Subcutaneous abdominal adipose tissue (tissue), 5 donors: ENCODE results near the gene ABHD17C.
"Not testable (repeated sequence)": the region's sequence is repeated elsewhere in the genome, so short reads cannot be mapped to it uniquely, and the experiment has no call there.

ENCODE experiments used
- H3K27ac ChIP-seq: one replicate; pipeline ENCODE4 v1.7.0; 2013; ENCODE audit warnings: low read depth, mild to moderate bottlenecking, inconsistent platforms, low read length, moderate library complexity
- H3K27me3 ChIP-seq, 5 donors: one replicate each; pipeline ENCODE4 v1.7.0; 2013; ENCODE audit warnings: low read length in 5 of 5, inconsistent platforms in 1 of 5; ENCODE audit not compliant: control insufficient read depth in 5 of 5, insufficient read depth in 4 of 5
- H3K36me3 ChIP-seq, 5 donors: one replicate each; pipeline ENCODE4 v1.7.0; 2013; ENCODE audit warnings: low read length in 5 of 5; ENCODE audit not compliant: control insufficient read depth in 5 of 5, insufficient read depth in 5 of 5
- H3K4me1 ChIP-seq, 5 donors: one replicate each; pipeline ENCODE4 v1.7.0; 2013; ENCODE audit warnings: low read length in 5 of 5, mild to moderate bottlenecking in 3 of 5, moderate library complexity in 1 of 5; ENCODE audit not compliant: control insufficient read depth in 5 of 5, insufficient read depth in 5 of 5
- H3K4me3 ChIP-seq, 5 donors: one replicate each; pipeline ENCODE4 v1.7.0; 2013; ENCODE audit warnings: low read length in 5 of 5, low read depth in 1 of 5
- H3K9ac ChIP-seq, 5 donors: one replicate each; pipeline ENCODE4 v1.7.0; 2013; ENCODE audit warnings: low read length in 5 of 5, mild to moderate bottlenecking in 4 of 5, moderate library complexity in 3 of 5
- H3K9me3 ChIP-seq, 5 donors: one replicate each; pipeline ENCODE4 v1.7.0; 2013; ENCODE audit warnings: low read length in 5 of 5; ENCODE audit not compliant: control insufficient read depth in 5 of 5
- donor health status: healthy.
- donor health status: healthy.
- donor health status: healthy.
- donor health status: healthy.
- donor health status: healthy.

The ABHD17C gene

DNA sequence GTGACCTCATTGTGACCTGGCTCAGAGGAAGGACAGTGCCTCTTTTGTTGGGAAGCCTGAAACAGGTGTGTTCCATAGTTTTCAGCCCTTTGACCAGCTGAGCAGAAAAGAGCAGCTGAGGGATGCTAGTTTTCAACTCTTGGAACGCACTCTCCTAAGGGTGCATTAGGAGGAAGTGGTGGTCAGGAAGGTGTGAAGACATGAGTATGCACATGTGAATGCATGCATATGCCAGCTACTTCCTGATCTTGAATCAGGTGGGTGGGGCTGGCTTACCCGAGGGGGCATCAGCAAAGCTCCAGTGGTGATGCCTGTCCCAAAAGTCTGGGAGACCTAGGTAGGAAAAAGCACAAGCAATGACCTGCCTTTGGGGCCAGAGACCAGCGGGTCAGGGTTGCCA, 60.8 kb downstream of the ABHD17C start:
- no peaks in the 10 kb centered on the region for H3K27me3 ChIP-seq
- H3K27ac ChIP-seq: no peak overlapping the region
- no peak overlapping the region for H3K9ac ChIP-seq
- no peak overlapping the region for H3K4me3 ChIP-seq
- no peaks in the 10 kb centered on the region for H3K9me3 ChIP-seq
- no peaks in the 10 kb centered on the region for H3K4me1 ChIP-seq
- H3K36me3 ChIP-seq: peaks cover 3 to 10% (median 7%) of the 10 kb centered on the region in 5 donors

- H3K36me3 ChIP-seq: peaks cover 3 to 10% (median 7%) of the 10 kb centered on the region in 5 donors
- no peak overlapping the region for H3K9ac ChIP-seq
- H3K27ac ChIP-seq: no peak overlapping the region
- H3K9me3 ChIP-seq: no peaks in the 10 kb centered on the region
- peaks cover 0 to 5% (median 0%) of the 10 kb centered on the region in 5 donors for H3K4me1 ChIP-seq
- no peaks in the 10 kb centered on the region for H3K27me3 ChIP-seq
- H3K4me3 ChIP-seq: no peak overlapping the region
Observed at GRCh38 chr15:80758130-80758745, 63.1 kb downstream of the ABHD17C start.

DNA sequence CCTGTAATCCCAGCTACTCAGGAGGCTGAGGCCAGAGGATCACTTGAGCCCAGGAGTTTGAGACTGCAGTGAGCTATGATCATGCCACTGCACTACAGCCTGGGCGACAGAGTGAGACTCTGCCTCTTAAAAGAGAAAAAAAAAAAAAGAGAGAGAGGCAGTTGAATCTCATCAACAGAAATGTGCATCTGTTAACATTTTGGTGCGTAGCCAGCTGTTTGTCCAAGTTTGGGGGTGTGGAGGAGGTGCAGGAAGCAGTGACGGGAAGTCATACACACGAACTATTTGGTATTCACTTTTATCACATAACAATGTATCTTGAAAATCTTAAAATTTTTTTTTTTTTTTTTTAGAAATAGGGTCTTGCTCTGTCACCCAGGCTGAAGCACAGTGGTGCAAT, 65.8 kb downstream of the ABHD17C start:
- Histone ChIP-seq H3K9me3 (no peaks in the 10 kb centered on the region), H3K9ac (no peak overlapping the region), H3K4me1 (peaks cover 0 to 5% (median 0%) of the 10 kb centered on the region in 5 donors), H3K27ac (no peak overlapping the region), H3K27me3 (no peaks in the 10 kb centered on the region), H3K36me3 (peaks cover 0 to under 1% (median 0%) of the 10 kb centered on the region in 5 donors), H3K4me3 (no peak overlapping the region)

- H3K27me3 ChIP-seq: no peaks in the 10 kb centered on the region
- H3K27ac ChIP-seq: no peak overlapping the region
- no peak overlapping the region for H3K9ac ChIP-seq
- peaks cover 0 to 5% (median 0%) of the 10 kb centered on the region in 5 donors for H3K4me1 ChIP-seq
- H3K4me3 ChIP-seq: no peak overlapping the region
- no peaks in the 10 kb centered on the region for H3K36me3 ChIP-seq
- no peaks in the 10 kb centered on the region for H3K9me3 ChIP-seq
Observed at GRCh38 chr15:80761754-80762153, 66.6 kb downstream of the ABHD17C start.

DNA sequence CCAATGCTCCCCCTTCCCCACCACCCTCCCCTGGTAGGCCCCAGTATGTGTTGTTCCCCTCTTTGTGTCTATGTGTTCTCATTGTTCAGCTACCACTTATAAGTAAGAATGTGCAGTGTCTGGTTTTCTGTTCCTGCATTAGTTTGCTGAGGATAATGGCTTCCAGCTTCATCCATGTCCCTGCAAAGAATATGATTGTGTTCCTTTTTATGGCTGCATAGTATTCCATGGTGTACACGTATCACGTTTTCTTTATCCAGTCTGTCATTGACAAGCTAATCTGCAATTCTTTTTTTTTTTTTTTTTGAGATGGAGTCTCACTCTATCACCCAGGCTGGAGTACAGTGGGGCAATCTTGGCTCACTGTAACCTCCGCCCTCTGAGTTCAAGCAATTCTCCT, 68.1 kb downstream of the ABHD17C start:
- not testable (repeated sequence) for H3K4me3 ChIP-seq, H3K4me1 ChIP-seq, H3K27ac ChIP-seq, H3K9me3 ChIP-seq, H3K9ac ChIP-seq, H3K36me3 ChIP-seq, H3K27me3 ChIP-seq

GRCh38 chr15:80764535-80764934, 69.4 kb downstream of the ABHD17C start:
- no peaks in the 10 kb centered on the region for H3K36me3 ChIP-seq
- H3K27ac ChIP-seq: no peak overlapping the region
- peaks cover 0 to 5% (median 0%) of the 10 kb centered on the region in 5 donors for H3K4me1 ChIP-seq
- H3K4me3 ChIP-seq: no peak overlapping the region
- no peak overlapping the region for H3K9ac ChIP-seq
- no peaks in the 10 kb centered on the region for H3K27me3 ChIP-seq
- H3K9me3 ChIP-seq: no peaks in the 10 kb centered on the region

- H3K4me1 ChIP-seq: peaks cover 0 to 5% (median 0%) of the 10 kb centered on the region in 5 donors
- H3K9me3 ChIP-seq: no peaks in the 10 kb centered on the region
- H3K27ac ChIP-seq: no peak overlapping the region
- no peak overlapping the region for H3K9ac ChIP-seq
- H3K4me3 ChIP-seq: no peak overlapping the region
- H3K36me3 ChIP-seq: no peaks in the 10 kb centered on the region
- no peaks in the 10 kb centered on the region for H3K27me3 ChIP-seq
Observed at GRCh38 chr15:80766275-80766674, 71.2 kb downstream of the ABHD17C start.

DNA sequence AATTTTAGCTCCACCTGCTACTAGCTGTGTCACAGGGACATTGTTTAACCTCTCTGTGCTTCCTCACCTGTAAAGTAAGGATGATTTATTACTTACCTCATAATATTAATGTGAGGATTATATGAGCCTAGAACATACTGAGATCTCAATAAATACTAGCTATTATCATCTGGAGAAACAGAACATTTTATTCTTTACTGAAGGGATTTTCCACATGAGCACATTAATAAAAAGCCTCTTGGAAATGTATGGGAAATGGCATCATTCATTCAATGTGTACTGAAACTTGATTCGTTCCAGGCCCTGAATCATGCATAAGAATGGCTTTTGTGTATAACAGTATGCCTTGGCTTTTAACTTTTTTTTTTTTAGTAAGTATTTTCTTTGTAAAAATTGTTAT, 73.0 kb downstream of the ABHD17C start:
- no peak overlapping the region for H3K9ac ChIP-seq
- no peaks in the 10 kb centered on the region for H3K4me1 ChIP-seq
- H3K27me3 ChIP-seq: no peaks in the 10 kb centered on the region
- H3K27ac ChIP-seq: no peak overlapping the region
- H3K36me3 ChIP-seq: no peaks in the 10 kb centered on the region
- no peak overlapping the region for H3K4me3 ChIP-seq
- H3K9me3 ChIP-seq: no peaks in the 10 kb centered on the region

DNA sequence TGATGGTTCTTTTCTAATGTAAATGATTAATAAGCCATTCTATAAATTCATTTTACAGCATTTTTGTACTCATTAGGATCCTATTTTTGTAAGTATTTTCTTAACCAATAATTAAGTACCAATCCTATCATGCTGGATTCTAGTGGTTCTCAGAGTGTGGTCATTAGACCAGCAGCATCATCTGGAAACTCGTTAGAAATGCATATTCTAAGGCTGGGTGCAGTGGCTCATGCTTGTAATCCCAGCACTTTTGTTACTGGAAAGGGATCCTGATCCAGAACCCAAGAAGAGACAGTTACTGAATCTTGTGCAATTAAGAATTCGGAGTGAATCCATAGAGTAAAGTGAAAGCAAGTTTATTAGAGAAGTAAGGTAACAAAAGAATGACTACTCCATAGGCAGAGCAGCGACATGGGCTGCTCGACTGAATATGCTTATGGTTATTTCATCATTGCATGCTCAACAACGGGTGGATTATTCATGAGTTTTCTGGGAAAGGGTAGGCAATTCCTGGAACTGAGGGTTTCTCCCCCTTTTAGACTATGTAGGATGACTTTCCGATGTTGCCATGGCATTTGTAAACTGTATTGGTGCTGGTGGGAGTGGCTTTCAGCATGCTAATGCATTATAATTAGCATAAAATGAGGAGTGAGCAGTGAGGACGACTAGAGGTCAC, 74.2 kb downstream of the ABHD17C start:
- Histone ChIP-seq H3K9me3 (no peaks in the 10 kb centered on the region), H3K4me1 (no peaks in the 10 kb centered on the region), H3K27ac (no peak overlapping the region)

DNA sequence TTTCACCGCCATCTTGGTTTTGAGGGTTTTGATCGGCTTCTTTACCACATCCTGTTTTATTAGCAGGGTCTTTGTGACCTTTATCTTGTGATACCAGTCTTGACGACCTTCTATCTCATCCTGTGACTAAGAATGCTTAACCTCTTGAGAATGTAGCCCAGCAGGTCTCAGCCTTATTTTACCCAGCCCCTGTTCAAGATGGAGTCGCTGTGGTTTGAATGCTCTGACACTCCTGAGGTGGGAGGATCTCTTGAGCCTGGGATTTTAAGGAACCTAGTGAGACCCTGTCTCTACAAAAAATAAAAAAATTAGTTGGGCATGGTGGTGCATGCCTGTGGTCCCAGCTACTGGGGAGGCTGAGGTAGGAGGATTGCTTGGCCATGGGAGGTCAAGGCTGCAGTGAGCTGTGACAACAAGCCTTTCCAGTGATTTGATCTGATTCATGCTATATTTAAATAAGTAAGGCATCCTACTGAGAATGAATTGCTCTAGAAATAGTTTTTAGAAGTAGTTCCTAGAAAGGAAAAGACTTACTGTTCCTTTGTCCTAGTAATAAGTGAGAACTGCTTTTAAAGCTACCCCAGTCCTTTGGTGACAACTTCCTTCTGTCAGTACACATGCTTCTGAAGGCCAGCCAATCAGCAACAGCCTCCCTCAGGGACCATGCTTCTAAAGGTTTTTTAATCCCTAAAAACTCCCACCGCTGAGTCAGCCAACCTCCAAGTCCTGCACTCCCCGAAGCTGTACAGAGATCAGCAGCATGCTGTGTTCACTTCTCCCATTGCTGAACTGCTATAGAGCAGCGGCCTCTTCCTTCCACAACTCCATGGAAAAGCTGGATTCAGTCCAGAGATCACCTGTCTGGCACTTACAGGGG, 75.0 kb downstream of the ABHD17C start:
- no peak overlapping the region for H3K4me3 ChIP-seq
- no peak overlapping the region for H3K9ac ChIP-seq
- H3K27me3 ChIP-seq: no peaks in the 10 kb centered on the region
- H3K4me1 ChIP-seq: no peaks in the 10 kb centered on the region
- no peaks in the 10 kb centered on the region for H3K36me3 ChIP-seq
- no peak overlapping the region for H3K27ac ChIP-seq
- no peaks in the 10 kb centered on the region for H3K9me3 ChIP-seq

More for the DNA sequence above, 74.2 kb downstream of the ABHD17C start:
- Histone ChIP-seq H3K9ac (no peak overlapping the region), H3K4me3 (no peak overlapping the region), H3K27me3 (no peaks in the 10 kb centered on the region), H3K36me3 (no peaks in the 10 kb centered on the region)
